Type B pancreatic cell (in vitro differentiated cells): ENCODE results near the gene ADCY2. TPM values are rescaled to one million over a fixed set of nuclear protein-coding genes. Genes with fewer than 3 reads are reported as not detected.

ENCODE experiments used
- DNase-seq: peaks from one replicate; pipeline ENCODE4 v3.0.0; 2021; ENCODE audit warnings: mixed read lengths; ENCODE audit not compliant: unreplicated experiment; ENCODE audit errors: extremely low spot score
- H3K27ac Mint-ChIP-seq: 2 replicates; pipeline ENCODE4 v1.8.0; 2021; ENCODE audit warnings: mild to moderate bottlenecking, mixed read lengths
- H3K27me3 Mint-ChIP-seq: 2 replicates; pipeline ENCODE4 v1.8.0; 2021; ENCODE audit warnings: mixed read lengths
- H3K36me3 Mint-ChIP-seq: 2 replicates; pipeline ENCODE4 v1.8.0; 2021; ENCODE audit warnings: mixed read lengths
- H3K4me1 Mint-ChIP-seq: one replicate; pipeline ENCODE4 v1.8.0; 2021; ENCODE audit warnings: mixed read lengths; ENCODE audit not compliant: unreplicated experiment
- H3K4me3 Mint-ChIP-seq: 2 replicates; pipeline ENCODE4 v1.8.0; 2021; ENCODE audit warnings: mild to moderate bottlenecking, mixed read lengths
- H3K9me3 Mint-ChIP-seq: 2 replicates; pipeline ENCODE4 v1.8.0; 2021; ENCODE audit warnings: mixed read lengths
- CTCF ChIP-seq: fragments of 200-600 bp; sonication (generic); conservative IDR thresholded peaks from 2 replicates; pipeline ENCODE4 v1.5.0; 2021; ENCODE audit warnings: antibody characterized with exemption, mild to moderate bottlenecking
- total RNA-seq: library from RNA; stranded (reverse); gene quantifications from 2 replicates; pipeline ENCODE4 v1.2.1, GENCODE V29; 2021; ENCODE audit warnings: low replicate concordance

The ADCY2 gene
- total RNA-seq, 1 donor from 2014 or later = 79.7 TPM

DNA sequence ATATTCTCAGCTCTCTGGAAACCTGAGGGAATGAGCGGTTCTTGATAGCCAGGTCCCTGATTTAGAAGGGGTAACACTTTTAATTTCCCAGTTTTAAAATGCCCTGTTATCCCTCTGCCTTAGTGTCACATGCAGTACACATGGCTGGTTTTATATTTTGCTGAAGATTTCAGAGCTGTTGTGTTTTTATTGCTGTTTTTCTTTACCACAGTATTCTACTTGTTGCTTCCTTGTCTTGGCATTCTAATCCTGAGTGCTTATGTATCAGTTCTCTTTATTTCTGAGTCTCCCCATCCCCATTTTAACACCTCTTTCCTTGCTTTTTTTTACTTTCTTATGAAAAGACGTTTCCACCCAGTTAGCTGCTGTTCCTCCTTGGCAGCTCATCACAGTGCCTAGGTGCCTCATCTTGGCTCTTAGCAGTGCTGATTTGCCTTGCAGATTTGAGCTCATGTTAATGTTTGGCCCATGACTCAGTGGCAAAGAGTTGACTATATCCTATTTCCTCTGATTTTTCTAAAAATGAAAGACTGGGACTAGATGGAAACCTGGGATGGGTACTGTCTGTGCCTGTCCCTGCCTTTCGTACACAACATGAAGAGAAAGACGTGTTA lies 476.7 kb downstream of the ADCY2 start:
- Mint-ChIP-seq H3K4me1 (peaks cover 29% of the 10 kb centered on the region), H3K27ac (no peak overlapping the region), H3K4me3 (no peak overlapping the region), H3K36me3 (peaks cover 22% of the 10 kb centered on the region), H3K9me3 (no peaks in the 10 kb centered on the region), H3K27me3 (no peaks in the 10 kb centered on the region)
- no peak for DNase-seq
- no peak for TF ChIP-seq CTCF

- no peak for TF ChIP-seq CTCF
These were observed 477.3 kb downstream of the ADCY2 start for GRCh38 chr5:7873216-7873615.

DNA sequence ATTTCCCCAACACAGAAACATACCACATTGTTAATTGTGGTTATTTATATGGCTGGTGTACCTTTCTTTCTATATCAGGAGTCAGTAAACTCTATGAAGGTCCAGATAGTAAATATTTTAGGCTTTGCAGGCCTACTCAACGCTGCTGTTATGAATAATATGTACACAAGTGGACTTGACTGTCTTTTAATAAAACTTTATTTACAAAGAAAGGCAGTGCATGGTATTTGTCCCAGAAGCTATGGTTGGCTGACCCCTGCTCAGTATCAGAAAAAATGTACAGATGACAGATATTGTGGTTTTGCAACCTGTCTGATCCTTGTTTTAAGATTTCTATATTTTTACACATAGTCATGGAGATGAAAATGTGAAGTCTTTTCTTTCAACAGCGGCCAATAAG lies 478.7 kb downstream of the ADCY2 start:
- TF ChIP-seq CTCF = no peak
- H3K27ac Mint-ChIP-seq = no peak overlapping the region
- peaks cover 32% of the 10 kb centered on the region for H3K36me3 Mint-ChIP-seq

More at GRCh38 chr5:7873216-7873615, 477.3 kb downstream of the ADCY2 start:
- H3K4me1 Mint-ChIP-seq = peaks cover 33% of the 10 kb centered on the region
- H3K36me3 Mint-ChIP-seq = peaks cover 24% of the 10 kb centered on the region
- no peaks in the 10 kb centered on the region for H3K27me3 Mint-ChIP-seq
- no peak overlapping the region for H3K4me3 Mint-ChIP-seq
- no peak for DNase-seq
- no peak overlapping the region for H3K27ac Mint-ChIP-seq
- H3K9me3 Mint-ChIP-seq = no peaks in the 10 kb centered on the region

DNA sequence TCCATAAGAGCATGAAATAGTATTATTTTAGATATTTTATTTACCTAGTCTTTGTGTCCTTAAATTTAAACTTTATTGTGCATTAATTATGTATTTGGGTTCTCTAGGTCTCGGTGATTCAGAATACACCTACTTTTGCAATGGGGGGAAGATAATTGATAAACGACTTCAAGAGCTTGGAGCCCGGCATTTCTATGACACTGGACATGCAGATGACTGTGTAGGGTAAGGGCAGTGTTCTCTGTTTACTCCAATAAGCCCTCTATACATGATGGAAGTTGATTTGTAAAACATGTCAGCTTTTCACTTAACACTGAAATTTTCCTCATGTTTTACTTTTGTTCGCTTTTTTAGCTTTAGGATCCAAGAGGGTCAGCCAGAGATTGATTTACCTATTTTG lies 479.2 kb downstream of the ADCY2 start:
- H3K9me3 Mint-ChIP-seq = no peaks in the 10 kb centered on the region
- no peak overlapping the region for H3K4me3 Mint-ChIP-seq
- no peak overlapping the region for H3K27ac Mint-ChIP-seq
- peaks cover 27% of the 10 kb centered on the region for H3K4me1 Mint-ChIP-seq
- no peak for TF ChIP-seq CTCF
- no peaks in the 10 kb centered on the region for H3K27me3 Mint-ChIP-seq
- no peak for DNase-seq
- H3K36me3 Mint-ChIP-seq = peaks cover 32% of the 10 kb centered on the region

More for the DNA sequence above, 478.7 kb downstream of the ADCY2 start:
- Mint-ChIP-seq H3K4me1 (peaks cover 32% of the 10 kb centered on the region), H3K27me3 (no peaks in the 10 kb centered on the region), H3K4me3 (no peak overlapping the region), H3K9me3 (no peaks in the 10 kb centered on the region)
- DNase-seq = no peak

GRCh38 chr5:7876867-7877266 lies 480.9 kb downstream of the ADCY2 start:
- Mint-ChIP-seq H3K27ac (no peak overlapping the region), H3K9me3 (no peaks in the 10 kb centered on the region), H3K4me1 (peaks cover 17% of the 10 kb centered on the region), H3K4me3 (no peak overlapping the region), H3K27me3 (no peaks in the 10 kb centered on the region), H3K36me3 (peaks cover 44% of the 10 kb centered on the region)
- no peak for TF ChIP-seq CTCF
- no peak for DNase-seq
